ENCODE measurements around the gene PHF13.
"Not testable (repeated sequence)": the region's sequence is repeated elsewhere in the genome, so short reads cannot be mapped to it uniquely, and the experiment has no call there.

The PHF13 gene

DNA sequence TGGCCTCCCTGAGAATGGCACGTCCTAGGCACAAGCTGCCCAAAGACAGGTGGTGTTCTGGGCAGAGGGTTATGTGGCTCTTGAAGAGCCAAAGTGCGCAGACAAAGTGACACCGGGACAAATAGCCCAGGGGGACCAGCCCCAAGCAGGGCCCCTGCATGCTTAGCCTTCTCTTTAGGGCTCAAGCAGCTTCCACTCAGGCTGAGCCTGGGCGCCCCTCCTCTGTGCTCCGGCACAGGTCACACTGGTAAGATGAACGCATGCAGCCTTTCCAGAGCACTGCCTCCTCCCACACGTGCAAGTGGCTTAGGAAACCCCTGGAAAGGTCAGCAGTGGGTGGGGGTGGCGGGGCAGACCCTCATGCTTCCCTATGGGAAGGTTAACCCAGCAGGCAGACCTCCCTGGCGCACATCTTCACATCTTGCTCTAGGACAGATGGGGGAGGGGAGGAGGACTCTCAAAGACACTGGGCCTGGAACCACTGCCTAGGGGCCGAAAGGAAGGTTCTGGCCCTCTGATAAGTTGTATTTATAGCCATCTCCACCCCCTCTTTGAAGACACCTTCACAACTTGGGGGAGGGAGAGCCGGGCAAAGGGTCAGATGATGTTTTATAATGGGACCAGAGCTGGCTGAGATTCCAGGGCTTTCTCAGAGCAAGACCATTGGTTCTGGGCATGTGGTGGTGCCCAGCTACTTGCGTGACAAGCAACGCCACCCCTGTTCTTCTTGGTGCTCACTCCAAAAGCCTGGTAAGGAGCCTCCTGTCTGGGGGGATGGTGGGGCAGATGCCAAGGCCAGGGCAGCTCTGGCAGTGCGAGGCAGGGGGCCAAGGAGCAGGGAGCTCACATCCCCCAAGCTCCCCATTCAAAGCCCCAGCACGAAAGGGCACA lies 16.4 kb upstream of the PHF13 start:
- TF ChIP-seq EZH2 (IDR thresholded peaks at IDR 0.05) (no peak), FOXP2 (optimal IDR thresholded peaks at IDR 0.05; ENCODE audit: control extremely low read depth, extremely low read length, insufficient read depth) (no peak), POLR2AphosphoS5 (IDR thresholded peaks at IDR 0.05; ENCODE audit: borderline replicate concordance, low read depth, low read length) (no peak)
- no peak overlapping the region for H3K27ac ChIP-seq
- H3K4me3 ChIP-seq = no peak overlapping the region
- H3K36me3 ChIP-seq (ENCODE audit: insufficient read depth, low read length) = peaks cover 46% of the 10 kb centered on the region; the same call in 1 of the 2 replicates
- no peak for DNase-seq (ENCODE audit: low read depth, low spot score)
- H3K9ac ChIP-seq (ENCODE audit: insufficient read length) = no peak overlapping the region
- H3K9me3 ChIP-seq (ENCODE audit: low read depth, low read length) = no peaks in the 10 kb centered on the region

- DNase-seq (ENCODE audit: low read depth, low spot score) = no peak
- Histone ChIP-seq H3K9me3 (ENCODE audit: low read depth, low read length) (no peaks in the 10 kb centered on the region), H3K36me3 (ENCODE audit: insufficient read depth, low read length) (peaks cover 46% of the 10 kb centered on the region; the same call in 1 of the 2 replicates), H3K27ac (no peak overlapping the region), H3K4me3 (no peak overlapping the region), H3K9ac (ENCODE audit: insufficient read length) (no peak overlapping the region)
- TF ChIP-seq FOXP2 (optimal IDR thresholded peaks at IDR 0.05; ENCODE audit: control extremely low read depth, extremely low read length, insufficient read depth) (no peak), POLR2AphosphoS5 (IDR thresholded peaks at IDR 0.05; ENCODE audit: borderline replicate concordance, low read depth, low read length) (no peak), EZH2 (IDR thresholded peaks at IDR 0.05) (no peak)
These were observed 15.8 kb upstream of the PHF13 start for GRCh38 chr1:6597777-6598131.

DNA sequence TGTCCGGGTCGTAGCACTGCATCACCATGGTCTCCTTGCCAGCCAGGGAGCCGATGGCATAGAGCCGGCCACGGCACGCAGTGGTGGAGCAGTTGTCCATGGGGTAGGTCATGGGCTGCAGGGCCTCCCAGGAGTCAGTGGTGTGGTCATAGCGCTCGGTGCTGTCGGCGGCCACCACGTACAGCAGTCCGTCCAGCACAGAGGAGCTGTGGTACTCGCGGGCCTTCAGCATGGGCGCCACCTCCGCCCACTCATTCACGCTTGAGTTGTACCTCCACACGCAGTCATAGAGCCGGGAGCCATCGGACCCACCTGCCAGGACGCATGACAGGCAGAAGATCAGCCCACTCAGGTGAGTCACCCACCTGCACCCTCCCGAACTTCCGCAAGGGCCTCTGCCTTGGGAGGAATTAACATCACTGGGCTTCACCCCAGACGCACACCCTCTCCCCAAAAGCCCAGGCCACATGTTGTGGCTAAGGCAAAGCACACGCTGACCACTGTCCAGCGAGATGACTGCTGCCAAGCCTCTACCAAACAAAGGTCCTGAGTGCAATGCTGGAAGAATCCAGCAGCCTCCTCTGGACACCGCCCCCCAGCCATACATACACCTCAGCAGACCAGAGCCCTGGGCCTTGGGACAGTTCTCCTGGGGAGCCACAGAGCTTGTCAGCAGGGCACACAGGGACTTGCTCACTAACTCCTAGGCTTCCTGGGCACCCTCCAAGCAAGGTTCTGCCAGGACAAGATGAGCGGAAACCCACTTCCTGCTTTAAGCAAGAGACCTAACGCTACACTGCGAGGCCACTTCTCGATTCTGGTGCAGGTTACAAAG lies 14.2 kb upstream of the PHF13 start:
- peaks cover 36% of the 10 kb centered on the region; the same call in 1 of the 2 replicates for H3K36me3 ChIP-seq (ENCODE audit: insufficient read depth, low read length)
- no peak for TF ChIP-seq FOXP2 (optimal IDR thresholded peaks at IDR 0.05; ENCODE audit: control extremely low read depth, extremely low read length, insufficient read depth)
- TF ChIP-seq EZH2 (IDR thresholded peaks at IDR 0.05) = no peak
- TF ChIP-seq POLR2AphosphoS5 (IDR thresholded peaks at IDR 0.05; ENCODE audit: borderline replicate concordance, low read depth, low read length) = no peak
- H3K9me3 ChIP-seq (ENCODE audit: low read depth, low read length) = no peaks in the 10 kb centered on the region
- H3K9ac ChIP-seq (ENCODE audit: insufficient read length) = no peak overlapping the region
- H3K4me3 ChIP-seq = no peak overlapping the region
- H3K27ac ChIP-seq = no peak overlapping the region
- DNase-seq (ENCODE audit: low read depth, low spot score) = no peak

DNA sequence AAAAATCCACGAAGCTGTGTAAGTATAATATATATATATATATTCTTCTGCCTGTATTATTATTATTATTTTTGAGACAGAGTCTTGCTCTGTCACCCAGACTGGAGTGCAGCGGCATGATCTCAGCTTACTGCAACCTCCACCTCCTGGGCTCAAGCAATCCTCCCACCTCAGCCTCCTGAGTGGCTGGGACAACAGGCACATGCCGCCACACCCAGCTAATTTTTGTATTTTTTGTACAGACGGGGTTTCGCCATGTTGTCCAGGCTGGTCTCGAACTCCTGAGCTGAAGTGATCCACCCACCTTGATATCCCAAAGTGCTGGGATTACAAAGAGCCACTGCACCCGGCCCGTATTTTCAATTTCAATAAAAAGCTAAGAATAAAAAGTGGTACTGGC lies 13.5 kb upstream of the PHF13 start:
- Histone ChIP-seq H3K9ac (ENCODE audit: insufficient read length) (peak overlapping the region; percentile 83), H3K27ac (0 out of 2 replicates have a peak overlapping the region, but pooled peaks have one; percentile 50), H3K36me3 (ENCODE audit: insufficient read depth, low read length) (peaks cover 30% of the 10 kb centered on the region; the same call in 1 of the 2 replicates), H3K4me3 (peak overlapping the region; percentile 93)
- H3K9me3 ChIP-seq (ENCODE audit: low read depth, low read length); DNase-seq (ENCODE audit: low read depth, low spot score): not testable (repeated sequence)

DNA sequence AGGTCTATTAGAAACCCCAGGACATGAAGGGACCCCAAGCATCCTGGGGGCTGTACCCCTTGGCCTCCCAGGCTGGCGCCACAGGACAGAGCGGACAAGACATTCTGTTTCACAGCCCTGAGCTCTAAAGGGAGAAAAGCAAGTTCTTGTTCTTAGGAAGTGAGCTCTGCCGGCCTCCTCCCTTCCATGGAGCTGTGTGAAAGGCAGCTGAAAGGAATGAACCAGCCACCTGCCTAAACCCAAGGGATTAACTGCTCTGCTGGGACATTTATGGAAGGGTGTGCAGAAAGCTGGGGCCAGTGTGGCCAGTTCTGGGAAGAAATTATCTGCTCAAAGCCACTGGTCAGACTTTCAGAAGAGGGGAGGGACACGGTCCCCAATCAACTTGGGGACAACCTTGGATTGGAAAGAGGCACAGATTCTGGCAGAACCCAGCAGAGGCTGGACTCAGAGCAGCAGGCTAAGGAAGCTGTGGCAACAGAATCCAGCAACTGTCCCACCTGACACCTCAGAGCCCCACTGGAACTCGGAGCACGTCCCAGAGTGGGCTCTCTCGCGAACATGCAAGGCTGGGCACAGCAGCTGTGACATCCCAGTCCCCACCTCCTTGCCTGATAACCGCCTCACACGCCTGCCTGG lies 13.0 kb upstream of the PHF13 start:
- H3K9ac ChIP-seq (ENCODE audit: insufficient read length) = peak overlapping the region; percentile 83
- peak overlapping the region; percentile 50; the same call in 1 of the 2 replicates for H3K27ac ChIP-seq
- TF ChIP-seq POLR2AphosphoS5 (IDR thresholded peaks at IDR 0.05; ENCODE audit: borderline replicate concordance, low read depth, low read length) (no peak), FOXP2 (optimal IDR thresholded peaks at IDR 0.05; ENCODE audit: control extremely low read depth, extremely low read length, insufficient read depth) (peak; percentile 18), EZH2 (IDR thresholded peaks at IDR 0.05) (no peak)
- no peak for DNase-seq (ENCODE audit: low read depth, low spot score)
- peak overlapping the region; percentile 93 for H3K4me3 ChIP-seq
- peaks cover 25% of the 10 kb centered on the region; the same call in 1 of the 2 replicates for H3K36me3 ChIP-seq (ENCODE audit: insufficient read depth, low read length)
- no peaks in the 10 kb centered on the region for H3K9me3 ChIP-seq (ENCODE audit: low read depth, low read length)

DNA sequence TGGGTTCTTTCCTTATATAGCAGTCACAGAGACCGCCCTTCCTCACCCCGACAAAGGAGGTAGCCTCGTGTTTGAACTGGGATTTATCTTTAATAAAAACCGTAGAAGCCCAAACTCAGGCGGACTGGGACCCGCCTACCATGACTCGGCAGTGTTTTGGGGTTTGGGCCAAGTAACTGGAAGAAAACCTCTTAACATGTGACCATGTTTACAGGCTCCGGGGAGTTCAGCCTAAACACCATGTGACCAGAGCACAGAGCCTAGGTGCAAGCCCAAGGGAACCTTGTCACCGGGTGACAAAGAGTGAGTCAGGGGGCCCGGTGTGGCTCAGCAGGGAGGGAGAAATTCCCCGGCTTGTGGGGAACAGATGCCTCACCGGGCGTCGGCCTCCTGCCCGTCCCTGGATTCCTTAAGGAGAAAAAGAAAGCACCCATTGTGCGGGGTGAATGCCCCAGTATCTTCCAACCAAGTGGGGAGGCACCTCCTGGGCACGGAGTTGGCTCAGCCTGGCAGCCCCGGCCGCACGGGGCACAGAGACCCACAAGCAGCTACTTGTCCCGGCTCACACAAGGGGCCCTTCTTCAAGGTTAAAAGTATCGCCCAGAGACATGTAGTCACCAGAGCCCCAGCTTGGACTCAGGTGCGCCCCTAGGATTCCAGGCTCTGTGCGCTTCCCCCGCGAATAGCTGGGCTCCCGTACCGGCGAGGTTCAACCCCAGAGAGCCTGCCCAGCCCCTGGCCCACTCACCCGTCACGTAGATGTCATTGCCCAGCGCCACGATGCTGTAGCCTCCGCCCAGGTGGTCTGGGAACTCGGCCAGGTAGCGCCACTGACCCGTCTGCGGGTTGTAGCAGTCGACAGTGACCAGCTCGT lies 12.2 kb upstream of the PHF13 start:
- Histone ChIP-seq H3K27ac (peak overlapping the region; percentile 50; the same call in 1 of the 2 replicates), H3K9ac (ENCODE audit: insufficient read length) (peak overlapping the region; percentile 83), H3K9me3 (ENCODE audit: low read depth, low read length) (no peaks in the 10 kb centered on the region), H3K36me3 (ENCODE audit: insufficient read depth, low read length) (peaks cover 19% of the 10 kb centered on the region; the same call in 1 of the 2 replicates), H3K4me3 (peak overlapping the region; percentile 93)
- DNase-seq (ENCODE audit: low read depth, low spot score) = no peak
- no peak for TF ChIP-seq FOXP2 (optimal IDR thresholded peaks at IDR 0.05; ENCODE audit: control extremely low read depth, extremely low read length, insufficient read depth)
- peak; percentile 21; the same call in 1 of the 2 replicates for TF ChIP-seq POLR2AphosphoS5 (IDR thresholded peaks at IDR 0.05; ENCODE audit: borderline replicate concordance, low read depth, low read length)

- no peak for DNase-seq (ENCODE audit: low read depth, low spot score)
- Histone ChIP-seq H3K27ac (no peak overlapping the region), H3K4me3 (peak overlapping the region; percentile 93), H3K9me3 (ENCODE audit: low read depth, low read length) (no peaks in the 10 kb centered on the region), H3K36me3 (ENCODE audit: insufficient read depth, low read length) (peaks cover 11% of the 10 kb centered on the region; the same call in 1 of the 2 replicates), H3K9ac (ENCODE audit: insufficient read length) (peak overlapping the region; percentile 83)
- TF ChIP-seq POLR2AphosphoS5 (IDR thresholded peaks at IDR 0.05; ENCODE audit: borderline replicate concordance, low read depth, low read length) = no peak
- no peak for TF ChIP-seq FOXP2 (optimal IDR thresholded peaks at IDR 0.05; ENCODE audit: control extremely low read depth, extremely low read length, insufficient read depth)
- TF ChIP-seq EZH2 (IDR thresholded peaks at IDR 0.05) = no peak
These were observed 11.4 kb upstream of the PHF13 start for GRCh38 chr1:6601923-6602668.
